HepG2 (cell line): ENCODE data around the gene PGM5. TPM values are rescaled to one million over a fixed set of nuclear protein-coding genes. Genes with fewer than 3 reads are reported as not detected.

Experiments used
- ATAC-seq: fragments of 200-7000 bp; cut with Tn5 transposase; 3 replicates; pipeline ENCODE4 v1.9.1; 2020; ENCODE audit warnings: mild to moderate bottlenecking, moderate library complexity
- BruUV-seq: library from RNA; stranded (reverse); fragments of 400-500 nt; replicated peaks from 2 replicates; lab custom pipeline; 2021; lab: Mats Ljungman, UMichigan
- CTCF ChIA-PET: fragments of 300-600 bp; formaldehyde crosslinking; extraction: SDS; loops from one replicate; lab custom pipeline; 2021; ENCODE audit warnings: low total read pairs, inconsistent platforms, low intra/inter-chr PET ratio; lab: Yijun Ruan, JAX
- POLR2A ChIA-PET: fragments of 350-600 bp; sonication (Branson Sonifier 250); formaldehyde crosslinking; loops from one replicate; lab custom pipeline; 2020; ENCODE audit warnings: antibody characterized with exemption, inconsistent platforms; lab: Yijun Ruan, JAX
- DNase-seq: peaks from one replicate; pipeline ENCODE4 v3.0.0-alpha.2; 2015; ENCODE audit warnings: low spot score
- FAIRE-seq: peaks from 3 replicates; lab custom pipeline; 2011; peaks lifted over from hg19 to GRCh38; lab: Jason Lieb, UNC
- H2AFZ ChIP-seq: one replicate; pipeline ENCODE4 v1.6.1; 2011; ENCODE audit warnings: low read length, inconsistent platforms
- H3K27ac ChIP-seq: fragments of 300-600 bp; 3 replicates; pipeline ENCODE4 v1.8.0; 2011; ENCODE audit warnings: mixed run types, mild to moderate bottlenecking, mixed read lengths, low read length, inconsistent platforms; ENCODE audit not compliant: insufficient read depth; ENCODE audit errors: extremely low read length
- H3K27me3 ChIP-seq, 2 experiments: fragments of 200-600 bp in 1 of 2; 2 replicates in 1 of 2; 3 replicates in 1 of 2; pipeline versions ENCODE4 v1.6.0 to v1.8.0; 2011; ENCODE audit warnings: low read length in 2 of 2, mild to moderate bottlenecking in 2 of 2, moderate library complexity in 2 of 2, inconsistent platforms in 1 of 2; ENCODE audit not compliant: insufficient read depth in 2 of 2, control insufficient read depth in 1 of 2
- H3K36me3 ChIP-seq, 2 experiments: fragments of 200-600 bp in 1 of 2; replicated peaks in 1 of 2; 2 replicates in 1 of 2; 3 replicates in 1 of 2; pipeline versions ENCODE4 v1.5.1 to v1.8.0; 2011; ENCODE audit warnings: low read length in 2 of 2, inconsistent platforms in 1 of 2; ENCODE audit not compliant: insufficient read depth in 2 of 2, control insufficient read depth in 1 of 2
- H3K4me1 ChIP-seq: 2 replicates; pipeline ENCODE4 v1.5.1; 2012; ENCODE audit warnings: low read length, inconsistent platforms; ENCODE audit not compliant: insufficient read depth
- H3K4me2 ChIP-seq: 2 replicates; pipeline ENCODE4 v1.6.0; 2011; ENCODE audit warnings: low read depth, low read length, inconsistent platforms
- H3K4me3 ChIP-seq, 3 experiments: fragments of 200-600 bp in 1 of 3; sonication (generic), shearing (Covaris generic) in 1 of 3; replicated peaks in 1 of 3; 2 replicates each; pipeline ENCODE4 v1.5.1; 2011 to 2016; ENCODE audit warnings: low read length in 3 of 3, inconsistent platforms in 2 of 3, low read depth in 2 of 3, mild to moderate bottlenecking in 2 of 3, control low read depth in 1 of 3, mixed read lengths in 1 of 3; ENCODE audit not compliant: insufficient read depth in 1 of 3
- H3K79me2 ChIP-seq: one replicate; pipeline ENCODE4 v1.6.1; 2011; ENCODE audit warnings: low read length, inconsistent platforms; ENCODE audit not compliant: insufficient read depth
- H3K9ac ChIP-seq: 2 replicates; pipeline ENCODE4 v1.6.0; 2011; ENCODE audit warnings: mild to moderate bottlenecking, low read depth, low read length, inconsistent platforms; ENCODE audit not compliant: insufficient read depth
- H3K9me3 ChIP-seq: 2 replicates; pipeline ENCODE4 v1.5.1; 2012; ENCODE audit warnings: mild to moderate bottlenecking, low read length
- H4K20me1 ChIP-seq: 2 replicates; pipeline ENCODE4 v1.6.0; 2011; ENCODE audit warnings: inconsistent platforms, mild to moderate bottlenecking, low read length, moderate library complexity; ENCODE audit not compliant: insufficient read depth
- ATF7 ChIP-seq, 2 experiments: fragments of 450-650 bp in 1 of 2; sonication (generic) in 1 of 2; formaldehyde crosslinking in 1 of 2; IDR thresholded peaks; 2 replicates each; pipeline versions ENCODE4 v1.4.0 to v1.6.1; 2016 to 2020; ENCODE audit warnings: antibody characterized with exemption in 1 of 2, mild to moderate bottlenecking in 1 of 2, missing genetic modification reagents in 1 of 2
- CREB1 ChIP-seq, 2 experiments: fragments of 450-650 bp in 1 of 2; IDR thresholded peaks; 2 replicates each; pipeline ENCODE4 v1.6.1; 2016 to 2017; ENCODE audit warnings: control low read depth in 1 of 2, mild to moderate bottlenecking in 1 of 2, missing compliant biosample characterization in 1 of 2, missing genetic modification characterization in 1 of 2
- ELF1 ChIP-seq: sonication (generic); formaldehyde crosslinking; IDR thresholded peaks from 2 replicates; pipeline ENCODE4 v1.4.0; 2020; ENCODE audit warnings: missing genetic modification reagents
- EP300 ChIP-seq, 3 experiments: sonication (generic) in 1 of 3; formaldehyde crosslinking in 1 of 3; IDR thresholded peaks; 2 replicates each; pipeline versions ENCODE4 v1.5.1 to v1.6.1; 2011 to 2020; ENCODE audit warnings: low read depth in 2 of 3, low read length in 2 of 3, borderline replicate concordance in 1 of 3, improper control_type of control experiment in 1 of 3, mild to moderate bottlenecking in 1 of 3, missing genetic modification reagents in 1 of 3, moderate library complexity in 1 of 3
- FOXA3 ChIP-seq: IDR thresholded peaks from 2 replicates; pipeline ENCODE4 v1.6.1; 2016; ENCODE audit warnings: missing genetic modification reagents, missing compliant biosample characterization
- HMG20A ChIP-seq: IDR thresholded peaks from 2 replicates; pipeline ENCODE4 v1.6.1; 2016; ENCODE audit warnings: borderline replicate concordance
- NR0B2 ChIP-seq: sonication (generic); formaldehyde crosslinking; IDR thresholded peaks from 2 replicates; pipeline ENCODE4 v1.4.0; 2020; ENCODE audit warnings: mild to moderate bottlenecking, missing genetic modification reagents
- SAP130 ChIP-seq: IDR thresholded peaks from 2 replicates; pipeline ENCODE4 v1.6.1; 2016; ENCODE audit warnings: low read depth
- SRF ChIP-seq: IDR thresholded peaks from 2 replicates; pipeline ENCODE4 v1.6.1; 2011; ENCODE audit warnings: mild to moderate bottlenecking, low read depth, low read length, moderate library complexity
- ZNF160 ChIP-seq: sonication (generic); formaldehyde crosslinking; IDR thresholded peaks from 2 replicates; pipeline ENCODE4 v1.8.0; 2022; ENCODE audit warnings: mild to moderate bottlenecking, inconsistent platforms, missing genetic modification reagents
- ZNF17 ChIP-seq: sonication (generic); formaldehyde crosslinking; IDR thresholded peaks from 2 replicates; pipeline ENCODE4 v1.5.0; 2020; ENCODE audit warnings: mild to moderate bottlenecking, missing genetic modification reagents
- ZNF296 ChIP-seq: sonication (generic); formaldehyde crosslinking; conservative IDR thresholded peaks from 2 replicates; pipeline ENCODE4 v1.5.0; 2020; ENCODE audit warnings: mild to moderate bottlenecking, missing genetic modification reagents
- ZNF326 ChIP-seq: sonication (generic); formaldehyde crosslinking; IDR thresholded peaks from 2 replicates; pipeline ENCODE4 v1.4.0; 2020; ENCODE audit warnings: missing genetic modification reagents, borderline replicate concordance
- ZNF33A ChIP-seq: sonication (generic); formaldehyde crosslinking; IDR thresholded peaks from 2 replicates; pipeline ENCODE4 v1.5.1; 2020; ENCODE audit warnings: missing genetic modification reagents, mild to moderate bottlenecking, moderate library complexity, borderline replicate concordance
- ZNF607 ChIP-seq: sonication (generic); formaldehyde crosslinking; IDR thresholded peaks from 2 replicates; pipeline ENCODE4 v1.5.1; 2020; ENCODE audit warnings: missing genetic modification reagents, mild to moderate bottlenecking, borderline replicate concordance
- ZNF639 ChIP-seq: conservative IDR thresholded peaks from 2 replicates; pipeline ENCODE4 v1.6.1; 2018; ENCODE audit warnings: missing genetic modification reagents
- ZNF747 ChIP-seq: sonication (generic); formaldehyde crosslinking; IDR thresholded peaks from 2 replicates; pipeline ENCODE4 v1.8.1; 2023; ENCODE audit warnings: missing genetic modification reagents, mild to moderate bottlenecking, borderline replicate concordance
- ZNF749 ChIP-seq: sonication (generic); formaldehyde crosslinking; IDR thresholded peaks from 2 replicates; pipeline ENCODE4 v1.8.0; 2022; ENCODE audit warnings: mild to moderate bottlenecking, missing genetic modification reagents, moderate library complexity, borderline replicate concordance
- ZNF780A ChIP-seq: sonication (generic); formaldehyde crosslinking; IDR thresholded peaks from 2 replicates; pipeline ENCODE4 v1.8.0; 2022; ENCODE audit warnings: mild to moderate bottlenecking, missing genetic modification reagents, moderate library complexity
- ZNF878 ChIP-seq: sonication (generic); formaldehyde crosslinking; IDR thresholded peaks from 2 replicates; pipeline ENCODE4 v1.8.1; 2023; ENCODE audit warnings: mild to moderate bottlenecking, missing genetic modification reagents, moderate library complexity
- ZSCAN9 ChIP-seq: IDR thresholded peaks from 2 replicates; pipeline ENCODE4 v1.6.1; 2016; ENCODE audit warnings: borderline replicate concordance
- WGBS: methylation state at CpG from one replicate; pipeline ENCODE4 v1.1.6; 2017; ENCODE audit warnings: low lambda C conversion rate; 5-methylcytosine and 5-hydroxymethylcytosine counted together
- in situ Hi-C: cut with HindIII; loops from 2 replicates; pipeline ENCODE4 v1.10.0; 2017; ENCODE audit warnings: low pct_unique_long_range_greater_than_20kb; ENCODE audit not compliant: extremely low pct_ligation_motif_present
- intact Hi-C: fragments of 100-400 bp; cut with micrococcal nuclease; formaldehyde crosslinking; loops from one replicate; pipeline ENCODE4 v1.10.0; 2022; ENCODE audit not compliant: unreplicated experiment
- polyA plus RNA-seq, 8 experiments: library from polyadenylated mRNA; depleted of rRNA in 3 of 8; stranded (reverse) in 7 of 8; unstranded in 1 of 8; fragments of >200 nt; fragmentation: Illumina TruSeq in 4 of 8; extraction: Trizol in 4 of 8; gene quantifications; 2 replicates each; pipeline versions ENCODE4 v1.2.1 to v1.2.3, GENCODE V29; 2011 to 2016; ENCODE audit warnings: low read depth in 4 of 8, missing spikeins in 1 of 8, mixed read lengths in 1 of 8; ENCODE audit not compliant: insufficient read depth in 1 of 8
- total RNA-seq, 5 experiments: library from RNA; depleted of rRNA; stranded (reverse); fragments of >200 nt; fragmentation: Illumina TruSeq; extraction: Trizol; gene quantifications; 2 replicates each; pipeline ENCODE4 v1.2.3, GENCODE V29; 2016; ENCODE audit warnings: low read depth in 1 of 5

The PGM5 gene
- total and polyA plus RNA-seq, 2 of the 13 experiments (the other 11 are each of a cell fraction or from before 2014, with no cell fraction given), result not detected

- TF ChIP-seq SAP130 (CRISPR knock-in tag), result no peak
- TF ChIP-seq EP300 (IDR thresholded peaks at IDR 0.05; ENCODE audit: low read depth in 2 of 2, low read length in 2 of 2), result no peak
- TF ChIP-seq EP300 (CRISPR knock-in tag; IDR thresholded peaks at IDR 0.05; ENCODE audit: borderline replicate concordance), result no peak
- TF ChIP-seq ZNF296 (CRISPR knock-in tag), result no peak
- no peak for TF ChIP-seq ZNF33A (CRISPR knock-in tag)
- TF ChIP-seq NR0B2, result no peak
- no peak for TF ChIP-seq CREB1 (IDR thresholded peaks at IDR 0.05)
- TF ChIP-seq CREB1 (CRISPR knock-in tag; IDR thresholded peaks at IDR 0.05), result no peak
- TF ChIP-seq SRF, result no peak
- no peak for TF ChIP-seq ATF7 (IDR thresholded peaks at IDR 0.05)
- no peak for TF ChIP-seq ATF7 (CRISPR knock-in tag; IDR thresholded peaks at IDR 0.05)
Observed at GRCh38 chr9:68574150-68574549, 217.7 kb downstream of the PGM5 start (continued).

- ATAC-seq, result no peak
Observed at GRCh38 chr9:68575817-68576216, 219.4 kb downstream of the PGM5 start.

More at GRCh38 chr9:68575817-68576216, 219.4 kb downstream of the PGM5 start:
- Histone ChIP-seq H4K20me1 (no peaks in the 10 kb centered on the region), H3K27me3 (no peaks in the 10 kb centered on the region; a peak in 1 of 5 replicates), H3K4me3 (no peak overlapping the region), H3K9me3 (no peaks in the 10 kb centered on the region; the same call in 1 of the 2 replicates), H3K27ac (no peak overlapping the region), H3K4me1 (no peaks in the 10 kb centered on the region), H3K79me2 (no peaks in the 10 kb centered on the region), H2AFZ (no peak overlapping the region), H3K4me2 (no peak overlapping the region), H3K9ac (no peak overlapping the region), H3K36me3 (no peaks in the 10 kb centered on the region)
- in situ Hi-C loops (no loop called here), intact Hi-C loops (no loop called here)
- no TSS peak for BruUV-seq
- WGBS, result 9% methylated on average over 5 of the region's 5 CpGs
- ChIA-PET CTCF (no interaction called here), POLR2A (interaction anchor here (0.7 kb wide), 1 partner anchor 207 kb away, joined by 3 read pairs; no protein-coding TSS in a partner anchor)
- FAIRE-seq, result no peak
- DNase-seq, result no peak
- TF ChIP-seq ZNF326 (no peak), ZNF160 (CRISPR knock-in tag) (no peak), HMG20A (CRISPR knock-in tag) (no peak), ZNF17 (CRISPR knock-in tag) (no peak), ZNF639 (no peak), ZNF878 (CRISPR knock-in tag) (no peak), ZNF780A (CRISPR knock-in tag) (no peak), ZSCAN9 (CRISPR knock-in tag) (no peak), ZNF749 (CRISPR knock-in tag) (no peak), FOXA3 (CRISPR knock-in tag) (no peak), ELF1 (CRISPR knock-in tag) (no peak), ZNF607 (no peak), ZNF747 (CRISPR knock-in tag) (no peak)
